K562 (cell line): Measurements from ENCODE around the gene SS18L1. TPM values are rescaled to one million over a fixed set of nuclear protein-coding genes. Genes with fewer than 3 reads are reported as not detected.

Experiments
- ATAC-seq: fragments of 200-7000 bp; cut with Tn5 transposase; 3 replicates; pipeline ENCODE4 v1.9.1; 2020; ENCODE audit warnings: moderate library complexity
- BruUV-seq: library from RNA; stranded (reverse); fragments of 400-500 nt; replicated peaks from 2 replicates; lab custom pipeline; 2021; lab: Mats Ljungman, UMichigan
- CTCF ChIA-PET: fragments of 300-600 bp; formaldehyde crosslinking; extraction: SDS; loops from one replicate; lab custom pipeline; 2021; ENCODE audit warnings: low intra/inter-chr PET ratio; lab: Yijun Ruan, JAX
- POLR2A ChIA-PET: fragments of 300-600, 350-650 bp; sonication (Branson Sonifier 250); formaldehyde crosslinking; extraction: SDS; loops from one replicate; lab custom pipeline; 2021; ENCODE audit warnings: antibody characterized with exemption, inconsistent platforms; lab: Yijun Ruan, JAX
- DNase-seq, 4 experiments: peaks; one replicate each; pipeline versions ENCODE4 v3.0.0 to v3.0.0-alpha.2; 2011 to 2018; ENCODE audit warnings: low spot score in 3 of 4, mixed read lengths in 3 of 4; ENCODE audit errors: extremely low read depth in 1 of 4
- FAIRE-seq: peaks from 2 replicates; lab custom pipeline; 2011; peaks lifted over from hg19 to GRCh38; lab: Jason Lieb, UNC
- H2AFZ ChIP-seq: 2 replicates; pipeline ENCODE4 v1.6.0; 2011; ENCODE audit warnings: low read depth, low read length, control low read depth, inconsistent platforms
- H3K27ac ChIP-seq: fragments of 200-600 bp; 3 replicates; pipeline ENCODE4 v1.8.0; 2011; ENCODE audit warnings: low read depth, mild to moderate bottlenecking, control low read depth, inconsistent platforms, low read length, moderate library complexity, mixed read lengths; ENCODE audit errors: extremely low read depth
- H3K27me3 ChIP-seq, 2 experiments: fragments of 300-600 bp in 1 of 2; 2 replicates in 1 of 2; 3 replicates in 1 of 2; pipeline versions ENCODE4 v1.6.0 to v1.8.0; 2011; ENCODE audit warnings: inconsistent platforms in 2 of 2, low read length in 2 of 2, mild to moderate bottlenecking in 1 of 2, mixed read lengths in 1 of 2, moderate library complexity in 1 of 2; ENCODE audit not compliant: control insufficient read depth in 2 of 2, insufficient read depth in 2 of 2
- H3K36me3 ChIP-seq: fragments of 300-600 bp; 3 replicates; pipeline ENCODE4 v1.8.0; 2011; ENCODE audit warnings: mild to moderate bottlenecking, low read length, inconsistent platforms; ENCODE audit not compliant: control insufficient read depth, insufficient read depth
- H3K4me1 ChIP-seq, 2 experiments: fragments of 200-600 bp in 1 of 2; replicated peaks in 1 of 2; 2 replicates in 1 of 2; 3 replicates in 1 of 2; pipeline versions ENCODE4 v1.5.1 to v1.8.0; 2011; ENCODE audit warnings: inconsistent platforms in 2 of 2, low read length in 2 of 2, mild to moderate bottlenecking in 1 of 2, mixed read lengths in 1 of 2, moderate library complexity in 1 of 2; ENCODE audit not compliant: control insufficient read depth in 2 of 2, insufficient read depth in 2 of 2
- H3K4me2 ChIP-seq: 2 replicates; pipeline ENCODE4 v1.6.1; 2011; ENCODE audit warnings: low read length, control low read depth, inconsistent platforms, mixed read lengths; ENCODE audit not compliant: insufficient read depth
- H3K4me3 ChIP-seq: fragments of 200-600 bp; sonication (generic), shearing (Covaris generic); 2 replicates; pipeline ENCODE4 v1.5.1; 2016; ENCODE audit warnings: control low read depth, inconsistent platforms
- H3K79me2 ChIP-seq: fragments of 200-600 bp; 3 replicates; pipeline ENCODE4 v1.8.0; 2011; ENCODE audit warnings: low read length, inconsistent platforms; ENCODE audit not compliant: control insufficient read depth, insufficient read depth
- H3K9ac ChIP-seq, 2 experiments: 2 replicates each; pipeline versions ENCODE4 v1.6.0 to v1.6.1; 2011; ENCODE audit warnings: low read depth in 2 of 2, low read length in 2 of 2, control low read depth in 1 of 2, inconsistent platforms in 1 of 2, mild to moderate bottlenecking in 1 of 2, mixed read lengths in 1 of 2; ENCODE audit not compliant: insufficient read depth in 1 of 2
- H3K9me1 ChIP-seq: one replicate; pipeline ENCODE4 v1.6.0; 2011; ENCODE audit warnings: inconsistent platforms, mild to moderate bottlenecking, low read length, moderate library complexity; ENCODE audit not compliant: control insufficient read depth, insufficient read depth
- H3K9me3 ChIP-seq: replicated peaks from 2 replicates; pipeline ENCODE4 v1.5.1; 2011; ENCODE audit warnings: low read depth, low read length, inconsistent platforms; ENCODE audit not compliant: control insufficient read depth, insufficient read depth
- H4K20me1 ChIP-seq: replicated peaks from 2 replicates; pipeline ENCODE4 v1.6.1; 2011; ENCODE audit warnings: low read length, inconsistent platforms, mixed read lengths; ENCODE audit not compliant: control insufficient read depth, insufficient read depth
- CEBPB ChIP-seq: fragments of 450-650 bp; IDR thresholded peaks from 2 replicates; pipeline ENCODE4 v1.6.1; 2016; ENCODE audit warnings: missing genetic modification characterization, missing compliant biosample characterization
- FOSL1 ChIP-seq: fragments of 200-800 bp; sonication (Bioruptor generic); conservative IDR thresholded peaks from 2 replicates; pipeline ENCODE4 v1.6.1; 2016; ENCODE audit warnings: missing genetic modification characterization, missing compliant biosample characterization
- GTF2E2 ChIP-seq: fragments of 200-800 bp; sonication (Bioruptor generic); IDR thresholded peaks from 2 replicates; pipeline ENCODE4 v1.6.1; 2016; ENCODE audit warnings: missing genetic modification characterization, missing compliant biosample characterization
- ILF3 ChIP-seq: fragments of 450-650 bp; IDR thresholded peaks from 2 replicates; pipeline ENCODE4 v1.6.1; 2018; ENCODE audit warnings: antibody characterized with exemption, mild to moderate bottlenecking, moderate library complexity, borderline replicate concordance
- KAT8 ChIP-seq: fragments of 450-650 bp; IDR thresholded peaks from 2 replicates; pipeline ENCODE4 v1.6.1; 2016; ENCODE audit warnings: low read depth, mild to moderate bottlenecking
- KLF16 ChIP-seq: IDR thresholded peaks from 2 replicates; pipeline ENCODE4 v1.6.1; 2016; ENCODE audit warnings: antibody characterized with exemption
- NUFIP1 ChIP-seq: fragments of 450-650 bp; IDR thresholded peaks from 2 replicates; pipeline ENCODE4 v1.6.1; 2018; ENCODE audit not compliant: partially characterized antibody
- STAT5B ChIP-seq: fragments of 250-450 bp; sonication (Bioruptor Pico); IDR thresholded peaks from 2 replicates; pipeline ENCODE4 v1.8.0; 2021; ENCODE audit warnings: mild to moderate bottlenecking, inconsistent platforms
- TCF7L2 ChIP-seq: fragments of 150-350 bp; IDR thresholded peaks from 2 replicates; pipeline ENCODE4 v1.6.1; 2016; ENCODE audit warnings: low read depth, mild to moderate bottlenecking, low read length, moderate library complexity
- ZNF644 ChIP-seq: fragments of 200-800 bp; sonication (Bioruptor generic); IDR thresholded peaks from 2 replicates; pipeline ENCODE4 v1.6.1; 2016; ENCODE audit warnings: low read depth, missing genetic modification characterization, missing compliant biosample characterization
- ZNF75A ChIP-seq: fragments of 450-650 bp; formaldehyde crosslinking; IDR thresholded peaks from 2 replicates; pipeline ENCODE4 v1.4.0; 2020; ENCODE audit warnings: mild to moderate bottlenecking
- WGBS: fragments of 100-300 bp; shearing (Covaris generic); methylation state at CpG from one replicate; pipeline ENCODE4 v1.1.6; 2016; ENCODE audit warnings: low coverage, mixed read lengths; ENCODE audit not compliant: insufficient coverage; ENCODE audit errors: missing lambda C conversion rate; 5-methylcytosine and 5-hydroxymethylcytosine counted together
- in situ Hi-C: fragments of 300-500 bp; cut with MboI; formaldehyde crosslinking; loops from 4 replicates; pipeline ENCODE4 v1.15.0; 2018; ENCODE audit warnings: inconsistent platforms, mixed read lengths
- intact Hi-C: fragments of 100-400 bp; cut with micrococcal nuclease; formaldehyde crosslinking; loops from 2 replicates; pipeline ENCODE4 v1.14.2; 2022
- polyA plus RNA-seq, 8 experiments: library from polyadenylated mRNA; depleted of rRNA in 4 of 8; stranded (reverse) in 5 of 8; unstranded in 3 of 8; fragments of >200 nt; fragmentation: Nextera tagmentation in 2 of 8; fragmentation: Illumina TruSeq in 1 of 8; extraction: Ambion mirVana in 2 of 8; extraction: Trizol in 1 of 8; gene quantifications; 2 replicates each; pipeline versions ENCODE4 v1.2.1 to v1.2.3, GENCODE V29; 2011 to 2014; ENCODE audit warnings: inconsistent platforms in 1 of 8, missing spikeins in 1 of 8
- total RNA-seq, 7 experiments: library from RNA; depleted of rRNA in 6 of 7; stranded (reverse); fragments of >200 nt in 6 of 7; fragmentation: Illumina TruSeq in 2 of 7; extraction: Trizol in 2 of 7; gene quantifications; 2 replicates each; pipeline versions ENCODE4 v1.2.1 to v1.2.3, GENCODE V29; 2011 to 2021; ENCODE audit warnings: low replicate concordance in 1 of 7
- TF ChIP-seq, protein P1 (sequence below): sonication (generic); formaldehyde crosslinking; IDR thresholded peaks from 2 replicates; pipeline ENCODE4 v1.8.0; 2022; ENCODE audit warnings: mild to moderate bottlenecking, missing genetic modification reagents
- TF ChIP-seq, protein P2 (sequence below): IDR thresholded peaks from 2 replicates; pipeline ENCODE4 v1.6.1; 2014; ENCODE audit warnings: antibody characterized with exemption
- TF ChIP-seq, protein P3 (sequence below): fragments of 250-450 bp; sonication (Bioruptor Pico); IDR thresholded peaks from 2 replicates; pipeline ENCODE4 v1.9.0; 2021; ENCODE audit warnings: mild to moderate bottlenecking
- TF ChIP-seq, protein P4 (sequence below): sonication (generic); formaldehyde crosslinking; IDR thresholded peaks from 2 replicates; pipeline ENCODE4 v1.8.0; 2022; ENCODE audit warnings: mild to moderate bottlenecking, missing genetic modification reagents
- TF ChIP-seq, protein P5 (sequence below): fragments of 450-650 bp; IDR thresholded peaks from 2 replicates; pipeline ENCODE4 v1.6.1; 2014; ENCODE audit warnings: low read depth, mild to moderate bottlenecking, moderate library complexity, borderline replicate concordance

The SS18L1 gene
- total and polyA plus RNA-seq, 9 of the 15 experiments (the other 6 are each of a cell fraction or from before 2014, with no cell fraction given): 2.7 to 28.3 (median 15.1) TPM

DNA sequence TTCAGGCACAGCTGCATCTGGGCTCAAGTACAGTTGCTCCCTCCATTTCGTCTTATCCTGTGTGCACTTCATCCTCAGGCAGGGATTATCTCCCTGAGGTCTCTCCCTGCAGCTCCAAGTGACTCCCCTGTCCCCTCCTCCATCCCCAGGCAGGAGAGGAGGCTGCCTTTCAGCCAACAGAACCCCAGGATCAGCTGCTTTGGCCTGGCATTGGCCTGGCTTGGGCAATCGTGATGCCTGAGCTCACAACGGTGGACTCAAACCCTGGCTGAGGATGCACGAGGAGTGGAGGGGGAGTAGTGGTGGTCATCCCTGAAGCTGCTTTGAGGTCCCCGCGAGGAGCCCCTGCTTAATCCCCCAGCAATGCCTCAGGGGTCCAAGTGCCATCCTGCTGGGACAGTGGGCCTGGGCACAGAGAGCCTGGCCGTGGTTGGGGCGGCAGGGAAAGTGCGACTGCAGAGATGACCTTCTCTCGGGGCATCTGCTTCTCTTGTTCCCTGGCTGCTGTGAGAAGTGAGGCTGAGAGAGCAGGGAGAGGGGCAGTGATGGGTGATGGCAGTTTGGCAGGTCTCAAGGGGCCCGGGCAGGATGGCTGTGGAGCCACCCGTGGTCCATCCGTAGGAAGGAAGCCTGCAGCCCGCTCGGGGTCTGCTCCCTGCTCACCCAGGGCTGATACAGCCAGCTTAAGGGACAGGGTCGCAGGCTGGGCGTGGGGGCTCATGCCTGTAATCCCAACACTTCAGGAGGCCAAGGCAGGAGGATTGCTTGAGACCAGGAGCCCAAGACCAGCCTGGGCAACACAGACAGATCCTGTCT, 82.5 kb downstream of the SS18L1 start:
- intact Hi-C loops: no loop called here
- 3% methylated on average over 15 of the region's 17 CpGs for WGBS
- Histone ChIP-seq H3K4me3 (no peak overlapping the region), H4K20me1 (peaks cover 5% of the 10 kb centered on the region), H3K9me1 (no peaks in the 10 kb centered on the region), H3K9me3 (peaks cover 6% of the 10 kb centered on the region; the same call in 1 of the 2 replicates), H3K27ac (no peak overlapping the region), H3K79me2 (no peaks in the 10 kb centered on the region), H3K9ac (no peak overlapping the region; a peak in 1 of 4 replicates), H2AFZ (no peak overlapping the region), H3K27me3 (peaks cover 18 to 62% of the 10 kb centered on the region in 2 experiments; a peak in 4 of 5 replicates), H3K36me3 (no peaks in the 10 kb centered on the region), H3K4me1 (peaks cover 0 to 39% of the 10 kb centered on the region in 2 experiments; a peak in 2 of 5 replicates), H3K4me2 (no peak overlapping the region)
- POLR2A ChIA-PET: interaction anchor here (0.6 to 1.7 kb wide), 3 partner anchors 9 to 674 kb away, joined by 3 to 7 read pairs (median 4); no protein-coding TSS in a partner anchor
- TF ChIP-seq, protein P1, sequence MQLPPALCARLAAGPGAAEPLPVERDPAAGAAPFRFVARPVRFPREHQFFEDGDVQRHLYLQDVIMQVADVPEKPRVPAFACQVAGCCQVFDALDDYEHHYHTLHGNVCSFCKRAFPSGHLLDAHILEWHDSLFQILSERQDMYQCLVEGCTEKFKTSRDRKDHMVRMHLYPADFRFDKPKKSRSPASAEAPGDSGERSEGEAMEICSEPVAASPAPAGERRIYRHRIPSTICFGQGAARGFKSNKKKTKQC (CRISPR knock-in tag): no peak
- TF ChIP-seq CEBPB (no peak), KAT8 (no peak), KLF16 (no peak), ZNF644 (tag) (no peak), ILF3 (no peak), TCF7L2 (no peak), FOSL1 (no peak), ZNF75A (CRISPR knock-in tag) (no peak), STAT5B (CRISPR knock-in tag) (no peak), NUFIP1 (no peak), GTF2E2 (no peak)
- TF ChIP-seq, protein P2, sequence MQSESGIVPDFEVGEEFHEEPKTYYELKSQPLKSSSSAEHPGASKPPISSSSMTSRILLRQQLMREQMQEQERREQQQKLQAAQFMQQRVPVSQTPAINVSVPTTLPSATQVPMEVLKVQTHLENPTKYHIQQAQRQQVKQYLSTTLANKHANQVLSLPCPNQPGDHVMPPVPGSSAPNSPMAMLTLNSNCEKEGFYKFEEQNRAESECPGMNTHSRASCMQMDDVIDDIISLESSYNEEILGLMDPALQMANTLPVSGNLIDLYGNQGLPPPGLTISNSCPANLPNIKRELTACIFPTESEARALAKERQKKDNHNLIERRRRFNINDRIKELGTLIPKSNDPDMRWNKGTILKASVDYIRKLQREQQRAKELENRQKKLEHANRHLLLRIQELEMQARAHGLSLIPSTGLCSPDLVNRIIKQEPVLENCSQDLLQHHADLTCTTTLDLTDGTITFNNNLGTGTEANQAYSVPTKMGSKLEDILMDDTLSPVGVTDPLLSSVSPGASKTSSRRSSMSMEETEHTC: no peak
- TF ChIP-seq, protein P3, sequence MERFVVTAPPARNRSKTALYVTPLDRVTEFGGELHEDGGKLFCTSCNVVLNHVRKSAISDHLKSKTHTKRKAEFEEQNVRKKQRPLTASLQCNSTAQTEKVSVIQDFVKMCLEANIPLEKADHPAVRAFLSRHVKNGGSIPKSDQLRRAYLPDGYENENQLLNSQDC (CRISPR knock-in tag): no peak
- TF ChIP-seq, protein P4, sequence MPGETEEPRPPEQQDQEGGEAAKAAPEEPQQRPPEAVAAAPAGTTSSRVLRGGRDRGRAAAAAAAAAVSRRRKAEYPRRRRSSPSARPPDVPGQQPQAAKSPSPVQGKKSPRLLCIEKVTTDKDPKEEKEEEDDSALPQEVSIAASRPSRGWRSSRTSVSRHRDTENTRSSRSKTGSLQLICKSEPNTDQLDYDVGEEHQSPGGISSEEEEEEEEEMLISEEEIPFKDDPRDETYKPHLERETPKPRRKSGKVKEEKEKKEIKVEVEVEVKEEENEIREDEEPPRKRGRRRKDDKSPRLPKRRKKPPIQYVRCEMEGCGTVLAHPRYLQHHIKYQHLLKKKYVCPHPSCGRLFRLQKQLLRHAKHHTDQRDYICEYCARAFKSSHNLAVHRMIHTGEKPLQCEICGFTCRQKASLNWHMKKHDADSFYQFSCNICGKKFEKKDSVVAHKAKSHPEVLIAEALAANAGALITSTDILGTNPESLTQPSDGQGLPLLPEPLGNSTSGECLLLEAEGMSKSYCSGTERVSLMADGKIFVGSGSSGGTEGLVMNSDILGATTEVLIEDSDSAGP (CRISPR knock-in tag): no peak
- TF ChIP-seq, protein P5, sequence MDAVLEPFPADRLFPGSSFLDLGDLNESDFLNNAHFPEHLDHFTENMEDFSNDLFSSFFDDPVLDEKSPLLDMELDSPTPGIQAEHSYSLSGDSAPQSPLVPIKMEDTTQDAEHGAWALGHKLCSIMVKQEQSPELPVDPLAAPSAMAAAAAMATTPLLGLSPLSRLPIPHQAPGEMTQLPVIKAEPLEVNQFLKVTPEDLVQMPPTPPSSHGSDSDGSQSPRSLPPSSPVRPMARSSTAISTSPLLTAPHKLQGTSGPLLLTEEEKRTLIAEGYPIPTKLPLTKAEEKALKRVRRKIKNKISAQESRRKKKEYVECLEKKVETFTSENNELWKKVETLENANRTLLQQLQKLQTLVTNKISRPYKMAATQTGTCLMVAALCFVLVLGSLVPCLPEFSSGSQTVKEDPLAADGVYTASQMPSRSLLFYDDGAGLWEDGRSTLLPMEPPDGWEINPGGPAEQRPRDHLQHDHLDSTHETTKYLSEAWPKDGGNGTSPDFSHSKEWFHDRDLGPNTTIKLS: no peak
- no TSS peak for BruUV-seq
- DNase-seq (no peak), ATAC-seq (no peak), FAIRE-seq (no peak)
- CTCF ChIA-PET: no interaction called here
- in situ Hi-C loops: no loop called here
